ENCODE results near the gene ACVR1.

The ACVR1 gene

DNA sequence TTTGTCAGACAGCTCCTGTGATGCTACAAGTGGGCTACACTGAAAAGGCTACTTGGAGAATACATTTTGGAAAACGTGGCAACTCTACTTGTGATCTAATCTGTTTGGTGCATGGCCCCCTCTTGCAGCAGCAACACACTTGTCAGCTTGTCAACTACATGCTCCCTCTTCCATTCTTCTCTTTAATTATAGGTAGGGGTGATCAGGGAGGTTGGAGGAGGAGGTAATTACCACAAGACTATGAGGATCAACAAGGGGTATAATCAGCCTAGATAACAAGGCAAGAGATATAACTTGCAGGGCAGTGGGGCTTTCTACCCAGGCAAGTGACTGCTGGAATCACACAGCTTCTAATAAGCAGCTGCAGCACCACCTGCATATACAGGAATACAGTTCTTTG is 104.9 kb downstream of the ACVR1 start:
- Histone ChIP-seq H3K4me2 (ENCODE audit: low read length) (no peak overlapping the region), H2AK5ac (ENCODE audit: low read length) (no peak overlapping the region), H3K79me2 (ENCODE audit: control insufficient read depth, insufficient read depth, low read length, poor library complexity) (no peaks in the 10 kb centered on the region), H3K18ac (ENCODE audit: low read length) (no peak overlapping the region), H3K9ac (ENCODE audit: low read length) (no peak overlapping the region), H3K4me3 (ENCODE audit: low read depth, low read length) (no peak overlapping the region), H3K36me3 (ENCODE audit: control insufficient read depth in 1 of 2, insufficient read depth in 2 of 2, low read length in 2 of 2) (peaks cover 0 to 15% of the 10 kb centered on the region in 2 experiments), H2AFZ (ENCODE audit: insufficient read depth, low read length, poor library complexity) (no peak overlapping the region), H3K27ac (ENCODE audit: low read depth, low read length) (no peak overlapping the region), H2BK5ac (ENCODE audit: low read depth, low read length, poor library complexity) (no peak overlapping the region), H3K4ac (ENCODE audit: low read depth, low read length) (no peak overlapping the region), H3K4me1 (ENCODE audit: control insufficient read depth in 1 of 2, insufficient read depth in 2 of 2, low read length in 2 of 2) (no peaks in the 10 kb centered on the region), H3K9me3 (ENCODE audit: insufficient read depth, low read depth, low read length) (no peaks in the 10 kb centered on the region), H4K12ac (ENCODE audit: low read depth, low read length) (no peak overlapping the region), H2BK12ac (ENCODE audit: low read length) (no peak overlapping the region), H3K23ac (ENCODE audit: low read length) (no peak overlapping the region), H4K8ac (ENCODE audit: low read depth, low read length) (no peak overlapping the region), H3K14ac (ENCODE audit: low read length) (no peak overlapping the region), H4K91ac (ENCODE audit: low read depth, low read length) (no peak overlapping the region), H3K27me3 (ENCODE audit: insufficient read depth, low read length) (no peaks in the 10 kb centered on the region), H3K79me1 (ENCODE audit: low read length) (no peaks in the 10 kb centered on the region), H2BK120ac (ENCODE audit: insufficient read depth, low read length, poor library complexity) (no peak overlapping the region)
- no peak for DNase-seq
- no CpG with 5 or more reads among the region's 1 CpG for WGBS (ENCODE audit: extremely low coverage, insufficient coverage, insufficient read length)

DNA sequence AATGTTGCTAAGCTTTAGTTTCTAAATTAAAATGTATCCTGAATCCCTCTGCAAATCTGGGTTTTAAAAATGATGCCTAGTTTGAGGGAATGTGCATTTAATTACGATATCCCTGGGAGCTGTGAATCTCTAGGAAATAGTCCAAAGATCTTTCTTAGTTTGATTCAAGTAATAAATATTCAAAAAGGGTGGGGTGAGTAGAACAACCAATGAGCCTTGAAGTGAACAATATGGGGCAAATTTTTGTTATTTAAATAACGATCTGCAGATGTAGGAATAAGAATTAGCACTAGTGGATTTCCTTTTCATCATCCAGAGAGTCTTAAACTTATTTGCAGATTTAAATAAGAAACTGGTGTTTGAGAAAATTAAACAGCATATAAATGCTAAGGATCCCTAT is 106.3 kb downstream of the ACVR1 start:
- Histone ChIP-seq H2AFZ (ENCODE audit: insufficient read depth, low read length, poor library complexity) (no peak overlapping the region), H4K8ac (ENCODE audit: low read depth, low read length) (no peak overlapping the region), H3K4me3 (ENCODE audit: low read depth, low read length) (no peak overlapping the region), H3K23ac (ENCODE audit: low read length) (no peak overlapping the region), H4K12ac (ENCODE audit: low read depth, low read length) (no peak overlapping the region), H2BK120ac (ENCODE audit: insufficient read depth, low read length, poor library complexity) (no peak overlapping the region), H3K79me2 (ENCODE audit: control insufficient read depth, insufficient read depth, low read length, poor library complexity) (no peaks in the 10 kb centered on the region), H3K4ac (ENCODE audit: low read depth, low read length) (no peak overlapping the region), H2AK5ac (ENCODE audit: low read length) (no peak overlapping the region), H3K27ac (ENCODE audit: low read depth, low read length) (no peak overlapping the region), H3K9me3 (ENCODE audit: insufficient read depth, low read depth, low read length) (no peaks in the 10 kb centered on the region), H3K27me3 (ENCODE audit: insufficient read depth, low read length) (no peaks in the 10 kb centered on the region), H3K4me2 (ENCODE audit: low read length) (no peak overlapping the region), H3K36me3 (ENCODE audit: control insufficient read depth in 1 of 2, insufficient read depth in 2 of 2, low read length in 2 of 2) (peaks cover 0 to 17% of the 10 kb centered on the region in 2 experiments), H2BK12ac (ENCODE audit: low read length) (no peak overlapping the region), H2BK5ac (ENCODE audit: low read depth, low read length, poor library complexity) (no peak overlapping the region), H3K79me1 (ENCODE audit: low read length) (no peaks in the 10 kb centered on the region), H3K9ac (ENCODE audit: low read length) (no peak overlapping the region), H3K14ac (ENCODE audit: low read length) (no peak overlapping the region), H3K18ac (ENCODE audit: low read length) (no peak overlapping the region), H3K4me1 (ENCODE audit: control insufficient read depth in 1 of 2, insufficient read depth in 2 of 2, low read length in 2 of 2) (no peaks in the 10 kb centered on the region), H4K91ac (ENCODE audit: low read depth, low read length) (no peak overlapping the region)
- no peak for DNase-seq
- WGBS (ENCODE audit: extremely low coverage, insufficient coverage, insufficient read length): no CpG with 5 or more reads among the region's 2 CpGs

DNA sequence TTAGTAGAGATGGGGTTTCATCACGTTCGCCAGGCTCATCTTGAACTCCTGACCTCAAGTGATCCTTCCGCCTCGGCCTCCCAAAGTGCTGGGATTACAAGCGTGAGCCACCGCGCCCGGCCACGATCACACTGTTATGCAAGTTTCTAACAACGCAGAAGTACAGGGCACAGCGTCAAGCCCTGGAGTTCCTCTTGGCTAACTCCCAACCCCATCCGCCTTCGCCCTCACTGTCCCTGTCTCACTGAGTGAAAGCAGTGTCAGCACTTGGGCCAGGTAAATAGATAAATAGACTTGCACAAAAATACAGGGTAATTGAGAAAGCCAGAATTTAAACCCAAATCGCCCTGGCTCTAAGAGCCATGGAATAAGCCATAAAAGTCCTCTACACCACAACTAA is 111.7 kb downstream of the ACVR1 start:
- Histone ChIP-seq H2AFZ (ENCODE audit: insufficient read depth, low read length, poor library complexity) (no peak overlapping the region), H2BK5ac (ENCODE audit: low read depth, low read length, poor library complexity) (no peak overlapping the region), H3K27ac (ENCODE audit: low read depth, low read length) (no peak overlapping the region), H4K12ac (ENCODE audit: low read depth, low read length) (no peak overlapping the region), H3K79me2 (ENCODE audit: control insufficient read depth, insufficient read depth, low read length, poor library complexity) (no peaks in the 10 kb centered on the region), H2BK120ac (ENCODE audit: insufficient read depth, low read length, poor library complexity) (no peak overlapping the region), H3K36me3 (ENCODE audit: control insufficient read depth in 1 of 2, insufficient read depth in 2 of 2, low read length in 2 of 2) (peaks cover 4 to 18% of the 10 kb centered on the region in 2 experiments), H3K79me1 (ENCODE audit: low read length) (no peaks in the 10 kb centered on the region), H2AK5ac (ENCODE audit: low read length) (no peak overlapping the region), H3K4me1 (ENCODE audit: control insufficient read depth in 1 of 2, insufficient read depth in 2 of 2, low read length in 2 of 2) (peaks cover 0 to 4% of the 10 kb centered on the region in 2 experiments), H3K4me2 (ENCODE audit: low read length) (no peak overlapping the region), H3K27me3 (ENCODE audit: insufficient read depth, low read length) (no peaks in the 10 kb centered on the region), H3K4me3 (ENCODE audit: low read depth, low read length) (no peak overlapping the region), H3K18ac (ENCODE audit: low read length) (no peak overlapping the region), H3K9ac (ENCODE audit: low read length) (no peak overlapping the region), H4K8ac (ENCODE audit: low read depth, low read length) (no peak overlapping the region), H3K4ac (ENCODE audit: low read depth, low read length) (no peak overlapping the region), H3K14ac (ENCODE audit: low read length) (no peak overlapping the region), H3K23ac (ENCODE audit: low read length) (no peak overlapping the region), H3K9me3 (ENCODE audit: insufficient read depth, low read depth, low read length) (no peaks in the 10 kb centered on the region), H4K91ac (ENCODE audit: low read depth, low read length) (no peak overlapping the region), H2BK12ac (ENCODE audit: low read length) (no peak overlapping the region)
- no peak for DNase-seq
- WGBS (ENCODE audit: extremely low coverage, insufficient coverage, insufficient read length): no CpG with 5 or more reads among the region's 14 CpGs

DNA sequence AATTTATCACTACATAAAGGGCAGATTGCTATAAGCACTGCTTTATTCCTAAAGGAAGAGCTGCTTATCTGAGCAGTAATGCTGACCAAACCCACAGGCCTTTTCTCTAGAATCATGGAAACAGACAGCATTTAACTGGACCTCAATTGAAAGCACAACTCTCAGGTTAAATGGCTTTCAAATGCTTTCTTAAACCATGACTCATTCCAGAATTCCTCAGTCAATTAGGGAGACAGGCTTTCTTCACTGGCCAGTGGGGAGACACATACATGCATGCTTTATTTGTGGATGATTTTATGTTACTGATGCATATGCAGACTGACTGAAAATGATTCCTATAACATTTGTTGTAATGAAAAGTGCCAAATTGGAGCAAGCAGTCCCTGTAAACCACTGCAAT is 114.6 kb downstream of the ACVR1 start:
- no peaks in the 10 kb centered on the region for H3K9me3 ChIP-seq (ENCODE audit: insufficient read depth, low read depth, low read length)
- no peak overlapping the region for H3K4me2 ChIP-seq (ENCODE audit: low read length)
- no peaks in the 10 kb centered on the region for H3K27me3 ChIP-seq (ENCODE audit: insufficient read depth, low read length)
- H3K14ac ChIP-seq (ENCODE audit: low read length): no peak overlapping the region
- no peak for DNase-seq
- no peak overlapping the region for H2BK12ac ChIP-seq (ENCODE audit: low read length)
- peaks cover 0 to 4% of the 10 kb centered on the region in 2 experiments for H3K4me1 ChIP-seq (ENCODE audit: control insufficient read depth in 1 of 2, insufficient read depth in 2 of 2, low read length in 2 of 2)
- no peak overlapping the region for H3K4me3 ChIP-seq (ENCODE audit: low read depth, low read length)
- no peak overlapping the region for H2BK5ac ChIP-seq (ENCODE audit: low read depth, low read length, poor library complexity)
- H4K12ac ChIP-seq (ENCODE audit: low read depth, low read length): no peak overlapping the region
- no peak overlapping the region for H2AK5ac ChIP-seq (ENCODE audit: low read length)
- no peak overlapping the region for H3K9ac ChIP-seq (ENCODE audit: low read length)
- H3K36me3 ChIP-seq (ENCODE audit: control insufficient read depth in 1 of 2, insufficient read depth in 2 of 2, low read length in 2 of 2): peaks cover 4 to 11% of the 10 kb centered on the region in 2 experiments
- H3K27ac ChIP-seq (ENCODE audit: low read depth, low read length): peak overlapping the region; percentile 37
- no peak overlapping the region for H2BK120ac ChIP-seq (ENCODE audit: insufficient read depth, low read length, poor library complexity)
- no peak overlapping the region for H2AFZ ChIP-seq (ENCODE audit: insufficient read depth, low read length, poor library complexity)
- H3K18ac ChIP-seq (ENCODE audit: low read length): no peak overlapping the region
- no peak overlapping the region for H3K23ac ChIP-seq (ENCODE audit: low read length)
- H4K91ac ChIP-seq (ENCODE audit: low read depth, low read length): no peak overlapping the region
- H3K4ac ChIP-seq (ENCODE audit: low read depth, low read length): no peak overlapping the region
- H3K79me1 ChIP-seq (ENCODE audit: low read length): no peaks in the 10 kb centered on the region
- H4K8ac ChIP-seq (ENCODE audit: low read depth, low read length): no peak overlapping the region
- no peaks in the 10 kb centered on the region for H3K79me2 ChIP-seq (ENCODE audit: control insufficient read depth, insufficient read depth, low read length, poor library complexity)
